Left ventricle myocardium inferior (tissue), 1 donor: ENCODE measurements around the gene PTS. TPM values are rescaled to one million over a fixed set of nuclear protein-coding genes. Genes with fewer than 3 reads are reported as not detected.

Experiments
- DNase-seq: peaks from one replicate; pipeline ENCODE4 v3.0.0-alpha.2; 2020
- H3K27ac ChIP-seq: fragments of 200-600 bp; replicated peaks from 2 replicates; pipeline ENCODE4 v1.8.0; 2021
- H3K27me3 ChIP-seq: fragments of 200-600 bp; 2 replicates; pipeline ENCODE4 v1.8.0; 2021; ENCODE audit warnings: low read depth
- H3K36me3 ChIP-seq: fragments of 200-600 bp; 2 replicates; pipeline ENCODE4 v1.8.0; 2021
- H3K4me1 ChIP-seq: fragments of 200-600 bp; 2 replicates; pipeline ENCODE4 v1.8.0; 2021
- H3K4me3 ChIP-seq: fragments of 200-600 bp; 2 replicates; pipeline ENCODE4 v1.8.0; 2021; ENCODE audit warnings: mild to moderate bottlenecking, moderate library complexity
- H3K9me3 ChIP-seq: fragments of 200-600 bp; replicated peaks from 2 replicates; pipeline ENCODE4 v1.8.0; 2021
- intact Hi-C: fragments of 100-400 bp; cut with micrococcal nuclease; formaldehyde crosslinking; loops from one replicate; pipeline ENCODE4 v1.11.0; 2022
- total RNA-seq: library from RNA; stranded (reverse); fragmentation: NEBNext Ultra II Directional; extraction: Animal tissue kit (Norgen Biotek cat#: 25700); gene quantifications from one replicate; pipeline ENCODE4 v1.2.1, GENCODE V29; 2021
- TF ChIP-seq, protein P1 (sequence below): fragments of 200-600 bp; IDR thresholded peaks from 2 replicates; pipeline ENCODE4 v1.8.0; 2021; ENCODE audit warnings: antibody characterized with exemption, mild to moderate bottlenecking, borderline replicate concordance
- donor health status: DM: no; HTN: yes; CAD: no; lungs with severe emphysema.

The PTS gene
- total RNA-seq, 1 donor from 2014 or later = 27.0 TPM

GRCh38 chr11:112213753-112214152, 12.5 kb upstream of the PTS start:
- peaks cover 28% of the 10 kb centered on the region for H3K36me3 ChIP-seq
- TF ChIP-seq, protein P1, sequence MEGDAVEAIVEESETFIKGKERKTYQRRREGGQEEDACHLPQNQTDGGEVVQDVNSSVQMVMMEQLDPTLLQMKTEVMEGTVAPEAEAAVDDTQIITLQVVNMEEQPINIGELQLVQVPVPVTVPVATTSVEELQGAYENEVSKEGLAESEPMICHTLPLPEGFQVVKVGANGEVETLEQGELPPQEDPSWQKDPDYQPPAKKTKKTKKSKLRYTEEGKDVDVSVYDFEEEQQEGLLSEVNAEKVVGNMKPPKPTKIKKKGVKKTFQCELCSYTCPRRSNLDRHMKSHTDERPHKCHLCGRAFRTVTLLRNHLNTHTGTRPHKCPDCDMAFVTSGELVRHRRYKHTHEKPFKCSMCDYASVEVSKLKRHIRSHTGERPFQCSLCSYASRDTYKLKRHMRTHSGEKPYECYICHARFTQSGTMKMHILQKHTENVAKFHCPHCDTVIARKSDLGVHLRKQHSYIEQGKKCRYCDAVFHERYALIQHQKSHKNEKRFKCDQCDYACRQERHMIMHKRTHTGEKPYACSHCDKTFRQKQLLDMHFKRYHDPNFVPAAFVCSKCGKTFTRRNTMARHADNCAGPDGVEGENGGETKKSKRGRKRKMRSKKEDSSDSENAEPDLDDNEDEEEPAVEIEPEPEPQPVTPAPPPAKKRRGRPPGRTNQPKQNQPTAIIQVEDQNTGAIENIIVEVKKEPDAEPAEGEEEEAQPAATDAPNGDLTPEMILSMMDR = no peak
- no peaks in the 10 kb centered on the region for H3K9me3 ChIP-seq
- H3K4me3 ChIP-seq = no peak overlapping the region
- DNase-seq = no peak
- no peak overlapping the region for H3K27ac ChIP-seq
- peaks cover 10% of the 10 kb centered on the region for H3K4me1 ChIP-seq
- intact Hi-C loops = no loop called here
- H3K27me3 ChIP-seq = no peaks in the 10 kb centered on the region

DNA sequence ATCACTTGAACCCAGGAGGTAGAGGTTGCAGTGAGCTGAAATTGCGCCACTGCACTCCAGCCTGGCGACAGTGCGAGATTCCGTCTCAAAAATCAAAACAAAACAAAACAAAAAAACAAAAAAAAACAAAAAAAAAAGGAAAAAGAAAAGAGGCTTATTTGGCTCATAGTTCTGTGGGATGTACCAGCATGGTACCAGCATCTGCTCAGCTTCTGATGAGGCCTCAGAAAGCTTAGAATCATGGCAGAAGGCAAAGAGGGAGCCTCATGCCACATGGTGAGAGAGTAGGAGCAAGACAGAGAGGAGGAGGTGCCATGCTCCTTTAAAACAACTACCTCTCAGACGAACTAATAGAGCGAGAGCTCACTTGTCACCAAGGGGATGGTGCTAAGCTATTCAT, 10.6 kb upstream of the PTS start:
- intact Hi-C loops = no loop called here
- no peak overlapping the region for H3K27ac ChIP-seq
- H3K36me3 ChIP-seq = peaks cover 28% of the 10 kb centered on the region
- H3K4me1 ChIP-seq = peaks cover 10% of the 10 kb centered on the region
- H3K9me3 ChIP-seq = no peaks in the 10 kb centered on the region
- no peak for DNase-seq
- TF ChIP-seq, protein P1 = no peak
- H3K4me3 ChIP-seq = no peak overlapping the region
- no peaks in the 10 kb centered on the region for H3K27me3 ChIP-seq

GRCh38 chr11:112216561-112217105, 9.6 kb upstream of the PTS start:
- peak overlapping the region; percentile 13 for H3K27ac ChIP-seq
- no peak overlapping the region for H3K4me3 ChIP-seq
- peaks cover 10% of the 10 kb centered on the region for H3K4me1 ChIP-seq
- intact Hi-C loops = no loop called here
- no peaks in the 10 kb centered on the region for H3K27me3 ChIP-seq
- DNase-seq = no peak
- TF ChIP-seq, protein P1 = no peak
- H3K36me3 ChIP-seq = peaks cover 34% of the 10 kb centered on the region
- H3K9me3 ChIP-seq = no peaks in the 10 kb centered on the region

DNA sequence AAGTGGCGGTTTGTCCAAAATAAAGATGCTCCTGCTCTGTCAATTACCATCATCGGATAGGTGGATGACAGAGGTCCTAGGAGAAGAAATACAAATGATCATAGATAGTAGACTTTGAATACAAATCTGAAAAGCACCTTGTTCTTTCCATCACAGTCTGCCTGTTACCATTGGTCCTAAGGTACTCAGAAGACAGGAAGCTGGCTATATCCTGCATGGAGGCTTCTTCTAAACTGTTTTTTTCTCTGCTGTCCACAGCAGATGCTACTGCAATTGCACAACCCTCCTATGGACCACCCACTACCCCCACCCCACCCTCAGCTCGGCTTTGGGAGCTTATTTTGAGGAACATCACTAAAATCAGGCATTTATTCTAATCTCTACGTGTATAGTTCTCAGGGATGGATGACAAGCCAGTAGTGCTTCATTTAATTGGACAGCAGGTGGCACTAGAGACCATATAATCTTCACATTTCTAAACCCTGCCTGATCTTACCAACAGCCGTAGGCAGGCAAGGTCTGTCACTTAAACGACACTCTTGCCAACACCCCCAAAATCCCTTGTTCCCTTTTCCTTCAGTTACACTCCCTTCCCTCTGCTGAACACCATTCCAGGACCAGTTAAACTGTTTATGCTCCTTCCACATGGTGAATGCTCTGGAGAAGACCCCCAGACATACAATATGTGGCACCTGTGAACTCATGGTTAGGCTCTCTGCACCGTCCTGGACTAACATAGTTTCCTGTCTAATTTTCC, 6.6 kb upstream of the PTS start:
- intact Hi-C loops = loop anchor here (2.0 kb wide), 1 partner anchor 61 kb away; no protein-coding TSS in a partner anchor
- no peaks in the 10 kb centered on the region for H3K27me3 ChIP-seq
- no peak for DNase-seq
- H3K36me3 ChIP-seq = peaks cover 42% of the 10 kb centered on the region
- no peak overlapping the region for H3K27ac ChIP-seq
- TF ChIP-seq, protein P1 = peak; percentile 82
- no peaks in the 10 kb centered on the region for H3K4me1 ChIP-seq
- no peak overlapping the region for H3K4me3 ChIP-seq
- no peaks in the 10 kb centered on the region for H3K9me3 ChIP-seq

- Histone ChIP-seq H3K27me3 (no peaks in the 10 kb centered on the region), H3K27ac (no peak overlapping the region), H3K4me3 (no peak overlapping the region), H3K9me3 (no peaks in the 10 kb centered on the region), H3K4me1 (peaks cover 6% of the 10 kb centered on the region), H3K36me3 (peaks cover 33% of the 10 kb centered on the region)
- intact Hi-C loops = no loop called here
- no peak for DNase-seq
- TF ChIP-seq, protein P1 = no peak
Observed at GRCh38 chr11:112221274-112221835, 4.9 kb upstream of the PTS start.
